WERI-Rb-1 (cell line): ENCODE data around the gene GLOD4.
A peak's percentile ranks its signal among the peaks of the same experiment; 100 is the strongest.
"Not testable (repeated sequence)": the region's sequence is repeated elsewhere in the genome, so short reads cannot be mapped to it uniquely, and the experiment has no call there.

ENCODE experiments used
- DNase-seq: peaks from one replicate; pipeline ENCODE4 v3.0.0-alpha.2; 2020
- H3K27ac ChIP-seq: fragments of 250-450 bp; sonication (Bioruptor Pico); 2 replicates; pipeline ENCODE4 v1.5.1; 2020; ENCODE audit warnings: mild to moderate bottlenecking, moderate library complexity
- H3K27me3 ChIP-seq: fragments of 250-450 bp; sonication (Bioruptor Pico); 2 replicates; pipeline ENCODE4 v1.5.1; 2021; ENCODE audit warnings: mild to moderate bottlenecking, low read depth, moderate library complexity; ENCODE audit not compliant: insufficient read depth, severe bottlenecking
- H3K36me3 ChIP-seq: fragments of 250-450 bp; sonication (Bioruptor Pico); 2 replicates; pipeline ENCODE4 v1.5.1; 2020; ENCODE audit warnings: mild to moderate bottlenecking, moderate library complexity
- H3K4me3 ChIP-seq: 2 replicates; pipeline ENCODE4 v1.5.1; 2011; ENCODE audit warnings: low read depth, mild to moderate bottlenecking, control low read depth, low read length
- H3K9me3 ChIP-seq: fragments of 250-450 bp; sonication (Bioruptor Pico); 2 replicates; pipeline ENCODE4 v1.5.1; 2021; ENCODE audit warnings: mild to moderate bottlenecking, moderate library complexity; ENCODE audit not compliant: severe bottlenecking
- CTCF ChIP-seq: IDR thresholded peaks from 2 replicates; pipeline ENCODE4 v1.5.1; 2011; ENCODE audit warnings: low read depth, mild to moderate bottlenecking, control low read depth, inconsistent platforms, low read length

Gene GLOD4

GRCh38 chr17:811051-811784, 29.1 kb upstream of the GLOD4 start:
- peaks cover 54% of the 10 kb centered on the region for H3K36me3 ChIP-seq
- no peaks in the 10 kb centered on the region for H3K27me3 ChIP-seq
- no peak for TF ChIP-seq CTCF
- no peaks in the 10 kb centered on the region for H3K9me3 ChIP-seq
- no peak overlapping the region for H3K4me3 ChIP-seq
- H3K27ac ChIP-seq, result no peak overlapping the region
- DNase-seq, result no peak

GRCh38 chr17:807523-808294, 25.6 kb upstream of the GLOD4 start:
- H3K36me3 ChIP-seq, result peaks cover 47% of the 10 kb centered on the region

GRCh38 chr17:806781-807522, 24.9 kb upstream of the GLOD4 start:
- no peak overlapping the region for H3K4me3 ChIP-seq
- no peaks in the 10 kb centered on the region for H3K9me3 ChIP-seq
- no peak for TF ChIP-seq CTCF
- H3K27me3 ChIP-seq, result no peaks in the 10 kb centered on the region
- peak overlapping the region; percentile 81 for H3K27ac ChIP-seq
- DNase-seq, result no peak
- H3K36me3 ChIP-seq, result peaks cover 46% of the 10 kb centered on the region

More at GRCh38 chr17:807523-808294, 25.6 kb upstream of the GLOD4 start:
- H3K4me3 ChIP-seq, result no peak overlapping the region
- no peaks in the 10 kb centered on the region for H3K27me3 ChIP-seq
- peak; percentile 93 for DNase-seq
- H3K27ac ChIP-seq, result peak overlapping the region; percentile 81
- no peak for TF ChIP-seq CTCF
- H3K9me3 ChIP-seq, result no peaks in the 10 kb centered on the region

- H3K9me3 ChIP-seq, result no peaks in the 10 kb centered on the region
- peaks cover 50% of the 10 kb centered on the region for H3K36me3 ChIP-seq
- H3K27me3 ChIP-seq, result no peaks in the 10 kb centered on the region
- no peak overlapping the region for H3K4me3 ChIP-seq
- H3K27ac ChIP-seq, result peak overlapping the region; percentile 81
- no peak for DNase-seq
- no peak for TF ChIP-seq CTCF
These were observed 24.3 kb upstream of the GLOD4 start for GRCh38 chr17:806346-806745.

- H3K27me3 ChIP-seq, H3K4me3 ChIP-seq, H3K27ac ChIP-seq, DNase-seq, H3K9me3 ChIP-seq: not testable (repeated sequence)
- peaks cover 51% of the 10 kb centered on the region for H3K36me3 ChIP-seq
These were observed 23.8 kb upstream of the GLOD4 start for GRCh38 chr17:805886-806285.
